ENCODE measurements around the gene UAP1L1.

UAP1L1 gene

GRCh38 chr9:137103206-137103999 is 26.1 kb downstream of the UAP1L1 start:
- WGBS (ENCODE audit: insufficient coverage, insufficient read length), result no CpG with 5 or more reads among the region's 37 CpGs
- H3K9me3 ChIP-seq (ENCODE audit: control insufficient read depth, insufficient read depth, low read length), result no peaks in the 10 kb centered on the region
- no peaks in the 10 kb centered on the region for H3K4me1 ChIP-seq (ENCODE audit: control insufficient read depth, insufficient read depth, low read length)
- H3K4me3 ChIP-seq (ENCODE audit: low read length), result no peak overlapping the region
- H3K36me3 ChIP-seq (ENCODE audit: control insufficient read depth, insufficient read depth, low read length), result peaks cover 46% of the 10 kb centered on the region
- H3K27ac ChIP-seq (ENCODE audit: low read length), result no peak overlapping the region
- no peaks in the 10 kb centered on the region for H3K27me3 ChIP-seq (ENCODE audit: control insufficient read depth, insufficient read depth, low read length)
- no peak for DNase-seq (ENCODE audit: low read depth, low spot score)

GRCh38 chr9:137105814-137106661 is 28.7 kb downstream of the UAP1L1 start:
- no CpG with 5 or more reads among the region's 31 CpGs for WGBS (ENCODE audit: insufficient coverage, insufficient read length)
- no peak for DNase-seq (ENCODE audit: low read depth, low spot score)
- Histone ChIP-seq H3K4me1 (ENCODE audit: control insufficient read depth, insufficient read depth, low read length) (no peaks in the 10 kb centered on the region), H3K9me3 (ENCODE audit: control insufficient read depth, insufficient read depth, low read length) (no peaks in the 10 kb centered on the region), H3K36me3 (ENCODE audit: control insufficient read depth, insufficient read depth, low read length) (peaks cover 39% of the 10 kb centered on the region), H3K4me3 (ENCODE audit: low read length) (no peak overlapping the region), H3K27me3 (ENCODE audit: control insufficient read depth, insufficient read depth, low read length) (no peaks in the 10 kb centered on the region), H3K27ac (ENCODE audit: low read length) (no peak overlapping the region)

GRCh38 chr9:137106662-137107250 is 29.4 kb downstream of the UAP1L1 start:
- peaks cover 32% of the 10 kb centered on the region for H3K36me3 ChIP-seq (ENCODE audit: control insufficient read depth, insufficient read depth, low read length)
- no CpG with 5 or more reads among the region's 27 CpGs for WGBS (ENCODE audit: insufficient coverage, insufficient read length)
- no peaks in the 10 kb centered on the region for H3K27me3 ChIP-seq (ENCODE audit: control insufficient read depth, insufficient read depth, low read length)
- H3K4me3 ChIP-seq (ENCODE audit: low read length), result no peak overlapping the region
- no peaks in the 10 kb centered on the region for H3K9me3 ChIP-seq (ENCODE audit: control insufficient read depth, insufficient read depth, low read length)
- no peaks in the 10 kb centered on the region for H3K4me1 ChIP-seq (ENCODE audit: control insufficient read depth, insufficient read depth, low read length)
- no peak overlapping the region for H3K27ac ChIP-seq (ENCODE audit: low read length)
- no peak for DNase-seq (ENCODE audit: low read depth, low spot score)

DNA sequence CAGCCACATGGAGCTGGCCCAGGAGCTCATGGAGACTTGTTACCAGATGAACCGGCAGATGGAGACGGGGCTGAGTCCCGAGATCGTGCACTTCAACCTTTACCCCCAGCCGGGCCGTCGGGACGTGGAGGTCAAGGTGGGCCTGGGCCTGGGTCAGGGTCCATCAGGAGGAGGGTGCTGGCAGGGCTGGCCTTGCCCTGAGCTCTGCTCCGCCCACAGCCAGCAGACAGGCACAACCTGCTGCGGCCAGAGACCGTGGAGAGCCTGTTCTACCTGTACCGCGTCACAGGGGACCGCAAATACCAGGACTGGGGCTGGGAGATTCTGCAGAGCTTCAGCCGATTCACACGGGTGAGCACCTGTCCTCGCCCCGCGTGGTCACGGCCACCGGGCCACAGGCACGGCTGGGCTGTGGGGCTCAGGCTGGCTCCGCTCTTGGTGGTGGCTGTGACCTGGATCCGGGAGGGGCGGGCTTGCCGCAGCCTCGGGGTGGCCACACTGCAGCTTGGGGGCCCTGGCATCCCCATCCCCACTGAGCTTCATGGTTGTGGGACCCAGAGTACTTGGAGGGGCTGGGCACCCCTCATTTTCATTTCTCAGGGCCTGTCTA is 30.1 kb downstream of the UAP1L1 start:
- no peak overlapping the region for H3K4me3 ChIP-seq (ENCODE audit: low read length)
- H3K27ac ChIP-seq (ENCODE audit: low read length), result no peak overlapping the region
- DNase-seq (ENCODE audit: low read depth, low spot score), result no peak
- WGBS (ENCODE audit: insufficient coverage, insufficient read length), result no CpG with 5 or more reads among the region's 27 CpGs
- no peaks in the 10 kb centered on the region for H3K9me3 ChIP-seq (ENCODE audit: control insufficient read depth, insufficient read depth, low read length)
- peaks cover 25% of the 10 kb centered on the region for H3K36me3 ChIP-seq (ENCODE audit: control insufficient read depth, insufficient read depth, low read length)
- H3K27me3 ChIP-seq (ENCODE audit: control insufficient read depth, insufficient read depth, low read length), result no peaks in the 10 kb centered on the region
- H3K4me1 ChIP-seq (ENCODE audit: control insufficient read depth, insufficient read depth, low read length), result no peaks in the 10 kb centered on the region

GRCh38 chr9:137107982-137108381 is 30.7 kb downstream of the UAP1L1 start:
- WGBS (ENCODE audit: insufficient coverage, insufficient read length), result no CpG with 5 or more reads among the region's 17 CpGs
- H3K4me1 ChIP-seq (ENCODE audit: control insufficient read depth, insufficient read depth, low read length), result no peaks in the 10 kb centered on the region
- peaks cover 19% of the 10 kb centered on the region for H3K36me3 ChIP-seq (ENCODE audit: control insufficient read depth, insufficient read depth, low read length)

GRCh38 chr9:137108608-137109249 is 31.4 kb downstream of the UAP1L1 start:
- WGBS (ENCODE audit: insufficient coverage, insufficient read length), result no CpG with 5 or more reads among the region's 29 CpGs
- peaks cover 2% of the 10 kb centered on the region; the same call in 1 of the 2 replicates for H3K27me3 ChIP-seq (ENCODE audit: control insufficient read depth, insufficient read depth, low read length)
- no peak overlapping the region for H3K4me3 ChIP-seq (ENCODE audit: low read length)
- no peak overlapping the region for H3K27ac ChIP-seq (ENCODE audit: low read length)
- H3K4me1 ChIP-seq (ENCODE audit: control insufficient read depth, insufficient read depth, low read length), result no peaks in the 10 kb centered on the region; the same call in 1 of the 2 replicates
- no peaks in the 10 kb centered on the region for H3K9me3 ChIP-seq (ENCODE audit: control insufficient read depth, insufficient read depth, low read length)
- DNase-seq (ENCODE audit: low read depth, low spot score), result no peak
- peaks cover 12% of the 10 kb centered on the region for H3K36me3 ChIP-seq (ENCODE audit: control insufficient read depth, insufficient read depth, low read length)

More at GRCh38 chr9:137107982-137108381, 30.7 kb downstream of the UAP1L1 start:
- no peak overlapping the region for H3K4me3 ChIP-seq (ENCODE audit: low read length)
- no peak overlapping the region for H3K27ac ChIP-seq (ENCODE audit: low read length)
- H3K9me3 ChIP-seq (ENCODE audit: control insufficient read depth, insufficient read depth, low read length), result no peaks in the 10 kb centered on the region
- DNase-seq (ENCODE audit: low read depth, low spot score), result no peak
- no peaks in the 10 kb centered on the region for H3K27me3 ChIP-seq (ENCODE audit: control insufficient read depth, insufficient read depth, low read length)

GRCh38 chr9:137109250-137110146 is 32.2 kb downstream of the UAP1L1 start:
- H3K27me3 ChIP-seq (ENCODE audit: control insufficient read depth, insufficient read depth, low read length), result peaks cover 2% of the 10 kb centered on the region; the same call in 1 of the 2 replicates
- H3K36me3 ChIP-seq (ENCODE audit: control insufficient read depth, insufficient read depth, low read length), result peaks cover 10% of the 10 kb centered on the region
- no peak overlapping the region for H3K27ac ChIP-seq (ENCODE audit: low read length)
- no peaks in the 10 kb centered on the region; the same call in 1 of the 2 replicates for H3K4me1 ChIP-seq (ENCODE audit: control insufficient read depth, insufficient read depth, low read length)
- no peak for DNase-seq (ENCODE audit: low read depth, low spot score)
- no peak overlapping the region for H3K4me3 ChIP-seq (ENCODE audit: low read length)
- no peaks in the 10 kb centered on the region for H3K9me3 ChIP-seq (ENCODE audit: control insufficient read depth, insufficient read depth, low read length)
- no CpG with 5 or more reads among the region's 34 CpGs for WGBS (ENCODE audit: insufficient coverage, insufficient read length)

DNA sequence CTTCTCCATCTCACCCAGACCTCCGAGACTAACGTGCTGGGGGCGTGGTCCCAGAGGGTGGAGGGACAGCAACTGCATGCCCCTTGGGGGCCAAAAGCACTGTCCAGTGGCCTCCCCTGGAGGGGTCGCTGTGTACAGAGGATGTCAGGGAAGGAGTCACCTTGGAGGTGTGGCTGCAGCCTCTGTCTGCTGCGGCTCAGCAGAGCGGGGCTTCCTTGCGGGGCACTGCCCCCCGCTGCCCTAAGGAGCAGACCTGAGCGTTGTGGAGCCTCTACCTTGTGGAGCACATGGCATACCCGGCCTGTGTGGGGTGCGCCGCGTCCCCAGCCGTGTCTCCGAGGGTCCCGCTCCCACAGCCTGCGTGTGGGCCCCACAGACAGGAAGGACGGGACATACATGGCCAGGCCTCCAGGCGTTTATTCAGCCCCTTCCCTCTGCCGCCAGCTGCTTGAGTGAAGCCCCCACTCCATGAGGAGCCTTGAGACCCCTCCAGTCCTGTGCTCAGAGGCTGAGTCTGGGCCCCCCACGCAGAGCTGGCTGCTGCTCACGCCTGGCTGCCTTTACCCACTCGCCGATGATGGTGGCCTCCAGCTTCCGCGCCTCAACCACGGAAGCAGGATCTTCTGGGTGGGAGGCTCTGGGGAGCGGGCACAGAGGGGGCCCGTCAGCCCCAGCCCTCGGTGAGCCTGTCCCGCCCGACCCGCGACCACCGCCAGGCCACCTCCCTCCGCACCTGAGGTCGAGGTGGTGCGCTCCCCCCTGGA is 33.0 kb downstream of the UAP1L1 start:
- no peak overlapping the region for H3K27ac ChIP-seq (ENCODE audit: low read length)

More for the DNA sequence above, 33.0 kb downstream of the UAP1L1 start:
- H3K9me3 ChIP-seq (ENCODE audit: control insufficient read depth, insufficient read depth, low read length), result no peaks in the 10 kb centered on the region
- peaks cover 10% of the 10 kb centered on the region for H3K36me3 ChIP-seq (ENCODE audit: control insufficient read depth, insufficient read depth, low read length)
- no CpG with 5 or more reads among the region's 38 CpGs for WGBS (ENCODE audit: insufficient coverage, insufficient read length)
- no peak for DNase-seq (ENCODE audit: low read depth, low spot score)
- no peak overlapping the region for H3K4me3 ChIP-seq (ENCODE audit: low read length)
- H3K4me1 ChIP-seq (ENCODE audit: control insufficient read depth, insufficient read depth, low read length), result no peaks in the 10 kb centered on the region; the same call in 1 of the 2 replicates
- peaks cover 7% of the 10 kb centered on the region; the same call in 1 of the 2 replicates for H3K27me3 ChIP-seq (ENCODE audit: control insufficient read depth, insufficient read depth, low read length)

Measured in iPS DF 6.9 (cell line).